ACC112 (cell line): Measurements from ENCODE around the gene BCAS3.
A peak's percentile ranks its signal among the peaks of the same experiment; 100 is the strongest.

Source experiments
- H2AFZ ChIP-seq: fragments of 200-600 bp; sonication (generic); one replicate; pipeline ENCODE4 v1.6.0; 2017; ENCODE audit warnings: antibody characterized with exemption, low read length; ENCODE audit not compliant: unreplicated experiment
- H3K27ac ChIP-seq: fragments of 200-600 bp; sonication (generic); 2 replicates; pipeline ENCODE4 v1.5.1; 2014; ENCODE audit warnings: low read depth, mild to moderate bottlenecking, antibody characterized with exemption, low read length, moderate library complexity
- H3K27me3 ChIP-seq: fragments of 200-600 bp; sonication (generic); 2 replicates; pipeline ENCODE4 v1.6.1; 2014; ENCODE audit warnings: mild to moderate bottlenecking, antibody characterized with exemption, low read length, moderate library complexity, mixed read lengths; ENCODE audit not compliant: insufficient read depth
- H3K36me3 ChIP-seq: fragments of 200-600 bp; sonication (generic); 2 replicates; pipeline ENCODE4 v1.6.1; 2016; ENCODE audit warnings: mild to moderate bottlenecking, antibody characterized with exemption, low read length, moderate library complexity, mixed read lengths; ENCODE audit not compliant: insufficient read depth
- H3K4me1 ChIP-seq: fragments of 200-600 bp; sonication (generic); one replicate; pipeline ENCODE4 v1.6.1; 2016; ENCODE audit warnings: low read length, mixed read lengths; ENCODE audit not compliant: insufficient read depth, unreplicated experiment, control insufficient read depth
- H3K4me3 ChIP-seq: fragments of 200-600 bp; sonication (generic); 2 replicates; pipeline ENCODE4 v1.5.1; 2014; ENCODE audit warnings: mild to moderate bottlenecking, low read depth, low read length
- H3K79me2 ChIP-seq: fragments of 200-600 bp; sonication (generic); one replicate; pipeline ENCODE4 v1.6.0; 2016; ENCODE audit warnings: low read length; ENCODE audit not compliant: control insufficient read depth, unreplicated experiment, insufficient read depth

Gene BCAS3

DNA sequence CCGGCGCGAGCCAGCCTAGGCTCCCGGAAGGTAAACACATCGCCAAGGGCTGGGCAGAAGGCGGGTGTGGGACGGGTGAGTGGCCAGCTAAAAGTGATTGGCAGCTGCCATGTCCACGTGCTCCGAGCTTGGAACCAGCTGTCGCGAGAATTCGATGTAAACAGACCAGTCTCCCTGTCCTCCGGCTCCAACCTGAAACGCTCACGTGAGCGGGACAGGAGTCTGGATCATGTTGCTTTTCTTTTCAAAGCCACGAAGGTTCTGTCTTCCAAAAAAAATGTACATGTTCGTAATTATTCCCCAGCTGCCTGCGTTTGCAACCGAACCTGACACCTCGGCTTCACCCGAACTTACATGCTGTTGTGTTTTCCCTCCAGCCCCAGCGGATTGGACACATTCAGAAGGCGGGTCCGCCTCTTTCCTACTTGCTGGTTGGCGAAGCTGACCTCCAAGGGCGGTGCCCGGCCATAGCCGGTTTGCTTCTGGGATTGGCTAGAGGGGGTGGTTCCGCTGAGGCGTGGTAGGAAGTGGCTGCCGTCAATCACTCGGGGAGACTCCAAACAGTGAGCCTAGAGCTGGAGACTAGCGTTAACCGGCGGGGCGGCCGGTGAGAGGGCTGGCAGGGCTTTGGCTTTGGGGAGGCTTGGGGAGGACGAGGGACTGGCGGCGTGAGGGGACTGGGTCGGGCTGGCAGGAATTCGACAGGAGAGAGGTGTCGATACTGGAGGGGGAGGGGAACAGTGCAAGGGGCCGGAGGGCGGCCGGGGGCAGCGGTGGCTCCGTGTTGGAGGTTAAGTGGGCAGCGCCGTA, at the start of gene BCAS3:
Gene BCAS3, plus strand, starts transcription at position 544 of the 810 bp plus-strand sequence.
- Histone ChIP-seq H3K79me2 (no peaks in the 10 kb centered on the region), H3K4me1 (peaks cover 6% of the 10 kb centered on the region), H3K27ac (0 out of 2 replicates have a peak within 1 kb of the TSS, but pooled peaks have one; percentile 16), H3K4me3 (peak within 1 kb of the TSS; percentile 82), H2AFZ (peak within 1 kb of the TSS; percentile 88), H3K27me3 (no peaks in the 10 kb centered on the region), H3K36me3 (no peaks in the 10 kb centered on the region)

DNA sequence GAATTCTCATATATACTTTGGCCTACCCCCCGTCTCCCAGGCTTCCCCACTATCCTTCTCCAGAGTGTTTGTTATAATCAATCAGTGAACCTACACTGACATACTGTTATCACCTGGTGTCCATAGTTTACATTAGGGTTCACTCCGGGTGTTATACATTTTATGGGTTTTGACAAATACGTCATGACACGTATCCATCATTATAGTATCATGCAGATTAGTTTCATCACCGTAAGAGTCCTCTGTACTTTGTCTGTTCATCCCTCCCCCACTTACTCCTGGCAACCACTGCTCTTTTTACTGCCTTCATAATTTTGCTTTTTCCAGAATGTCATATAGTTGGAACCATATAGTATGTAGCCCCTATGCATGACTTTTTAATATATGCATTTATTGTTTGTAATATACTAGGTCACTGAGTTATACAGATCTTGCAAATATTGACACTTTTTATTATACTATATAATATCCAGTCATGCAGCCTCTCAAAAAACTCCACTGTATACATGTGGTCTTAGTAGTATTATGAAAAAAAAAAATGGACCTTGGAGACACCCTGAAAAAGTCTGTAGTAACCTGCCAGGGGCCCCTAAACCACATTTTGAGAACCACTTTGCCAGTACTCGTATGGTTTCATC, 49.3 kb upstream of the BCAS3 start:
- H2AFZ ChIP-seq: no peak overlapping the region
- H3K79me2 ChIP-seq: peaks cover 5% of the 10 kb centered on the region
- H3K4me1 ChIP-seq: no peaks in the 10 kb centered on the region
- H3K27ac ChIP-seq: no peak overlapping the region
- peaks cover 3% of the 10 kb centered on the region; the same call in 1 of the 2 replicates for H3K36me3 ChIP-seq
- no peaks in the 10 kb centered on the region for H3K27me3 ChIP-seq
- H3K4me3 ChIP-seq: no peak overlapping the region

DNA sequence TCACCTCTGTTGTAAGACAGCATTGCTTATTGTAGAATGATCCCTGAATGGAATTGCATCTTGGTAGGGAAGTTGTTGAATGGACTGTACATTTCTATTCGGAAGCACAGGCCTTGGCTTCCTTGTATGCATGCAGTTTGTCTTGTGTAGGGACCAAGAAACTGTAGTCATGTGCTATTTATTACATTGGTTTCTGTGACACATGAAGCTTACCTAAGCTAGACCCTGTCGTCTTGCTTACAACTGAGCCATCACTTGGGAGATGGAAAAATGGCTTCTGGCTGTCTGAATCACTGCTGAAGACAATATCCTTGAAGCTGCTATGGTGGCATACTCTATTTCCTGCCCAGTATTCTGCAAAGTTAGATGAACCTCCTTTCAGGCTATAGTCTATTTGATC, 48.5 kb upstream of the BCAS3 start:
- no peak overlapping the region for H3K27ac ChIP-seq
- no peaks in the 10 kb centered on the region for H3K4me1 ChIP-seq
- H3K79me2 ChIP-seq: peaks cover 3% of the 10 kb centered on the region
- H2AFZ ChIP-seq: no peak overlapping the region
- H3K27me3 ChIP-seq: no peaks in the 10 kb centered on the region
- peaks cover 5% of the 10 kb centered on the region; the same call in 1 of the 2 replicates for H3K36me3 ChIP-seq
- no peak overlapping the region for H3K4me3 ChIP-seq

DNA sequence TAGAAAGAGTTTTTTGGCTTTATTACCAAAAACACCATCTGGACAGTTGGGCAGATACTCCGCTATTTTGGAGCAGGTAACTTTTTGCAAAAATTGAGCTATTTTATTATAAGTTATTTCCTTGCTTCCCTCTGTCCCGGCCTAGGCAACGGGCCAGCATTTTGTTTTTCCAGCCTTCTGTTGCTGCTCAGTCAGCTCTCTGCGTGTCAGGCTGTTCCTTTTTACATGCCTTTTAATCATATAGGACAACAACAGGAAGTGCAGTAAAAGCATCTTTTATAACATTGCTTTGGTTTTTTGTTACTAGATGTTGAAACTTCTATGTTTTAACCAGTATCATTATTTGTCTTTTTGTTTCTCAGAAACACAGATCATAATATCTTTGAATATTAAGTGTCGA, 47.3 kb upstream of the BCAS3 start:
- Histone ChIP-seq H3K4me3 (no peak overlapping the region), H2AFZ (no peak overlapping the region), H3K27me3 (no peaks in the 10 kb centered on the region), H3K79me2 (peaks cover 3% of the 10 kb centered on the region), H3K36me3 (peaks cover 7% of the 10 kb centered on the region; the same call in 1 of the 2 replicates), H3K4me1 (no peaks in the 10 kb centered on the region), H3K27ac (0 out of 2 replicates have a peak overlapping the region, but pooled peaks have one; percentile 8)

DNA sequence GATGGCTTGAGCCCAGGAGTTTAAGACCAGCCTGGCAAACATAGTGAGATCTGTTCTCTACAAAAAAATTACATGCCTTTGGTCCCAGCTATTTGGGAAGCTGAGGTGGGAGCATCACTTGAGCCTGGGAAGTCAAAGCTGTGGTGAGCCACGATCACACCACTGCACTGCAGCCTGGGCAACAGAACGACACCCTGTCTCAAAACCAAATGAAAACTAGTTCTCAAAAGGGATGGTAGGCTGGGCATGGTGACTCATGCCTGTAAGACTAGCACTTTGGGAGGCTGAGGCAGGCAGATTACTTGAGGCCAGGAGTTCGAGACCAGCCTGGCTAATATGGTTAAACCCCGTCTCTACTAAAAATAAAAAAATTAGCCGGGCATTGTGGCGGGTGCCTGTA, 46.5 kb upstream of the BCAS3 start:
- peaks cover 3% of the 10 kb centered on the region for H3K79me2 ChIP-seq
- no peak overlapping the region for H2AFZ ChIP-seq
- H3K4me3 ChIP-seq: no peak overlapping the region
- no peaks in the 10 kb centered on the region for H3K4me1 ChIP-seq
- H3K27ac ChIP-seq: no peak overlapping the region
- no peaks in the 10 kb centered on the region for H3K27me3 ChIP-seq
- H3K36me3 ChIP-seq: 0 out of 2 replicates have a peak, but pooled peaks cover 7% of the 10 kb centered on the region

DNA sequence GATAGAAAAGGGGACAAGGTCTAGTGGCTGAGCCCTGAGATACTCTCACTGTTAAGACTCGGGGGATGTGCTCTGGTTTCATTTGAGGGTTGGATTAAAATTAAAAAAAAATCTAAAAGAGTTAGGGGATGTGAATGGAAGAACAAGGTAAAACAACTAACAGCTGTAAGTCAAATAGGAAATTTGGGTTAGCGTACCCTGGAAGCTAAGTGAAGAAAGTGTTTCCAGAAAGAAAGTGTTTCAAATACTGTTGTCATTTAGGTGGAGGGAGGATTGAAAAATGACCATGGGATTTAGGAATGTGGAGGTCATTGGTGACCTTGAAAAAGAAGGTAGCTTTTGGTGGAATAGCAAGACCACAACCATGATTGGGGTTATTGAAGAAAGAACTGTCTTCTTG, 40.0 kb upstream of the BCAS3 start:
- 0 out of 2 replicates have a peak, but pooled peaks cover 4% of the 10 kb centered on the region for H3K36me3 ChIP-seq
- H3K4me3 ChIP-seq: no peak overlapping the region
- H3K79me2 ChIP-seq: no peaks in the 10 kb centered on the region
- no peak overlapping the region for H3K27ac ChIP-seq
- H3K4me1 ChIP-seq: no peaks in the 10 kb centered on the region
- no peak overlapping the region for H2AFZ ChIP-seq
- no peaks in the 10 kb centered on the region for H3K27me3 ChIP-seq

DNA sequence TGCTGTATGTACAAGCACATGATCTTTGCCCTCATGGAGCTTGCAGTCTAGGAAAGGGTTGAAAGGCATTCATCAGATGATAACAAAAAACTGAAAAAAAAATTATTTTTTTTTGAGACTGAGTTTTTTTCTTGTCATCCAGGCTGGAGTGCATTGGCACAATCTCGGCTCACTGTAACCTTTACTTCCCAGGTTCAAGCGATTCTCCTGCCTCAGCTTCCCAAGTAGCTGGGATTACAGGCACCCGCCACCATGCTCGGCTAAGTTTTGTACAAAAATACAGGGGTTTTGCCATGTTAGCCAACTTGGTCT, 38.7 kb upstream of the BCAS3 start:
- H3K79me2 ChIP-seq: no peaks in the 10 kb centered on the region
- no peaks in the 10 kb centered on the region for H3K27me3 ChIP-seq
- no peak overlapping the region for H3K27ac ChIP-seq
- H3K4me1 ChIP-seq: no peaks in the 10 kb centered on the region
- H3K36me3 ChIP-seq: 0 out of 2 replicates have a peak, but pooled peaks cover 3% of the 10 kb centered on the region
- no peak overlapping the region for H3K4me3 ChIP-seq
- no peak overlapping the region for H2AFZ ChIP-seq

DNA sequence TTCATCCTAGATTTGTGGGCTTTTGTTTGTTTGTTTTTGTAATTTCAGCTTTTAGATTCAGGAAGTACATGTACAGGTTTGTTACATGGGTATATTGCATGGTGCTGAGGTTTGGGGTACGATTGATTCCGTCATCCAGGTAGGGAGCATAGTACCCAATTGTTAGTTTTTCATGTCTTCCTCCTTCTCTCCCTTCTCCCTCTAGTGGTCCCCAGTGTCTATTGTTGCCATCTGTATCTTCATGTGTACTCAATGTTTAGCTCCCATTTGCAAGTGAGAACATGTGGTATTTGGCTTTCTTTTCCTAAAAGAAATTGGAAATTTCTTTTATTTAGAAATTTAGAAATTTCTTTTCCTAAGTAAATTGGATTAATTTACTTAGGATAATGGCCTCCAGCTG, 37.1 kb upstream of the BCAS3 start:
- H3K36me3 ChIP-seq: no peaks in the 10 kb centered on the region

DNA sequence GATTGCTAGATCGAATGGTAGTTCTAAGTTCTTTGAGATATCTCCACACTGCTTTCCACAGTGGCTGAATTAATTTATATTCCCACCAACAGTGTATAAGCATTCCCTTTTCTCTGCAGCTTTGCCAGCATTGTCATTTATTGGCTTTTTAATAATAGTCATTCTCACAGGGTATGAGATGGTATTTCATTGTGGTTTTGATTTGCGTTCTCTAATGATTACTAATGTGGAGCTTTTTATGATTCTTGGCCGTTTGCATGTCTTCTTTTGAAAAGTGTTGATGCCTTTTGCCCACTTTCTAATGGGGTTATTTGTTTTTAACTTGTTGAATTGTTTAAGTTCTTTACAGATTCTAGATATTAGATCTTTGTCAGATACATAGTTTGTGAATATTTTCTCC, 36.5 kb upstream of the BCAS3 start:
- Histone ChIP-seq H3K27me3 (no peaks in the 10 kb centered on the region), H3K36me3 (no peaks in the 10 kb centered on the region), H2AFZ (no peak overlapping the region), H3K4me3 (no peak overlapping the region), H3K27ac (no peak overlapping the region), H3K79me2 (peaks cover 2% of the 10 kb centered on the region), H3K4me1 (no peaks in the 10 kb centered on the region)

More for the DNA sequence above, 37.1 kb upstream of the BCAS3 start:
- Histone ChIP-seq H3K79me2 (peaks cover 2% of the 10 kb centered on the region), H3K4me1 (no peaks in the 10 kb centered on the region), H2AFZ (no peak overlapping the region), H3K4me3 (no peak overlapping the region), H3K27me3 (no peaks in the 10 kb centered on the region), H3K27ac (no peak overlapping the region)

DNA sequence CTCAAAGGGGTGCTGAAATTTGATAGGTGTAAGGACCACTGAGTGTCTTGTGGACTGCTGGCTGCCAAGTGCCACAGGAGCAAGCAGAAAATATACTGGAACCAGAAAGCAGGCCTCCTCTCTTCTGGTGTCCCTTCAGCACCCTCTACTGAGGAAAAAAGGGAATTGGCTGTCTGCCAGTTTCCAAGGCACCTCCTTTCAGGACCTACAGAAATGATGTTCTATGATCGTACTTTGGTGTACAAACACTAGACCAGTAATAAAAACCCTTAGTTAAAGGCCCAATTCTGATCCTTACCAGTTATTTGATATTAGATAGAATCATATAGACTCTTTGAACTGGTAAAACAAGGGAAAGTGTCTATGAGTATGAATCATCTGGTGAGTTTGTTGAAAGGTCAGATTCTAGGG, 35.8 kb upstream of the BCAS3 start:
- no peak overlapping the region for H3K4me3 ChIP-seq
- peaks cover 2% of the 10 kb centered on the region for H3K79me2 ChIP-seq
- no peaks in the 10 kb centered on the region for H3K4me1 ChIP-seq
- no peaks in the 10 kb centered on the region for H3K36me3 ChIP-seq
- no peak overlapping the region for H2AFZ ChIP-seq
- H3K27me3 ChIP-seq: no peaks in the 10 kb centered on the region
- H3K27ac ChIP-seq: no peak overlapping the region
